LNCAP (cell line): ENCODE results near the gene PAIP2B.

Experiments used
- CTCF ChIP-seq: fragments of 450-650 bp; IDR thresholded peaks from 2 replicates; pipeline ENCODE4 v1.5.1; 2017; ENCODE audit warnings: mild to moderate bottlenecking

The PAIP2B gene

GRCh38 chr2:71226965-71227560, at the start of gene PAIP2B:
Gene PAIP2B (minus strand): TSS chr2:71227103. CDS start chr2:71202589, 24,514 bp downstream.
- no peak for TF ChIP-seq CTCF

- TF ChIP-seq CTCF: no peak
Measured at GRCh38 chr2:71275939-71276310, 49.0 kb upstream of the PAIP2B start.

- TF ChIP-seq CTCF: no peak
Measured at GRCh38 chr2:71269511-71270090, 42.7 kb upstream of the PAIP2B start.

- no peak for TF ChIP-seq CTCF
Measured at GRCh38 chr2:71263386-71263785, 36.5 kb upstream of the PAIP2B start.

GRCh38 chr2:71261534-71261933, 34.6 kb upstream of the PAIP2B start:
- no peak for TF ChIP-seq CTCF

- TF ChIP-seq CTCF: no peak
Measured at GRCh38 chr2:71256421-71256820, 29.5 kb upstream of the PAIP2B start.

GRCh38 chr2:71254776-71255175, 27.9 kb upstream of the PAIP2B start:
- no peak for TF ChIP-seq CTCF

GRCh38 chr2:71254078-71254477, 27.2 kb upstream of the PAIP2B start:
- TF ChIP-seq CTCF: no peak
